Colonic mucosa (tissue), 4 donors: ENCODE results near the gene FOCAD. TPM values are rescaled to one million over a fixed set of nuclear protein-coding genes. Genes with fewer than 3 reads are reported as not detected.

Experiments
- DNase-seq: peaks from one replicate; pipeline ENCODE4 v3.0.0-alpha.2; 2020
- H3K27ac ChIP-seq: fragments of 200-600 bp; one replicate; pipeline ENCODE4 v1.8.0; 2021
- H3K27me3 ChIP-seq: fragments of 200-600 bp; one replicate; pipeline ENCODE4 v1.8.0; 2021
- H3K36me3 ChIP-seq: fragments of 200-600 bp; one replicate; pipeline ENCODE4 v1.8.0; 2021
- H3K4me1 ChIP-seq: fragments of 200-600 bp; one replicate; pipeline ENCODE4 v1.8.0; 2021; ENCODE audit warnings: mild to moderate bottlenecking
- H3K4me3 ChIP-seq: fragments of 200-600 bp; one replicate; pipeline ENCODE4 v1.8.0; 2021
- H3K9ac ChIP-seq, 2 donors: one replicate each; pipeline ENCODE4 v1.7.0; 2013; ENCODE audit warnings: control low read depth in 2 of 2, low read depth in 2 of 2, low read length in 2 of 2
- H3K9me3 ChIP-seq: fragments of 200-600 bp; one replicate; pipeline ENCODE4 v1.8.0; 2021
- CTCF ChIP-seq: fragments of 200-600 bp; IDR thresholded peaks from one replicate; pipeline ENCODE4 v1.8.0; 2022; ENCODE audit warnings: antibody characterized with exemption, mild to moderate bottlenecking
- intact Hi-C: fragments of 100-400 bp; cut with DNase I; formaldehyde crosslinking; loops from one replicate; pipeline ENCODE4 v1.14.1; 2022
- total RNA-seq, 2 donors: library from RNA; stranded (reverse); fragmentation: NEBNext Ultra II Directional in 1 of 2; extraction: Animal tissue kit (Norgen Biotek cat#: 25700) in 1 of 2; gene quantifications; one replicate each; pipeline ENCODE4 v1.2.1, GENCODE V29; 2021
- donor health status: healthy.
- donor health status: DM: no; HTN: no; CAD: no.
- donor health status: DM: no; HTN: no; CAD: no.

Gene FOCAD
- total RNA-seq, 2 donors from 2014 or later = 26.8 to 44.3 TPM

GRCh38 chr9:20988061-20988460 is 304.0 kb downstream of the FOCAD start:
- Histone ChIP-seq H3K4me3 (no peak overlapping the region), H3K36me3 (no peaks in the 10 kb centered on the region), H3K9me3 (no peaks in the 10 kb centered on the region), H3K27ac (no peak overlapping the region), H3K9ac (no peak overlapping the region), H3K4me1 (no peaks in the 10 kb centered on the region), H3K27me3 (no peaks in the 10 kb centered on the region)
- intact Hi-C loops = no loop called here
- no peak for TF ChIP-seq CTCF
- DNase-seq = no peak

- no peak for TF ChIP-seq CTCF
- no peak for DNase-seq
- Histone ChIP-seq H3K36me3 (no peaks in the 10 kb centered on the region), H3K9me3 (no peaks in the 10 kb centered on the region), H3K9ac (no peak overlapping the region), H3K4me1 (no peaks in the 10 kb centered on the region), H3K4me3 (no peak overlapping the region), H3K27me3 (no peaks in the 10 kb centered on the region), H3K27ac (no peak overlapping the region)
- intact Hi-C loops = no loop called here
Observed at GRCh38 chr9:20988671-20989315, 304.7 kb downstream of the FOCAD start.

GRCh38 chr9:20989923-20990341 is 305.9 kb downstream of the FOCAD start:
- H3K4me3 ChIP-seq = no peak overlapping the region
- no peaks in the 10 kb centered on the region for H3K4me1 ChIP-seq
- H3K27ac ChIP-seq = no peak overlapping the region
- DNase-seq = no peak
- no peak for TF ChIP-seq CTCF
- intact Hi-C loops = no loop called here
- H3K27me3 ChIP-seq = no peaks in the 10 kb centered on the region
- H3K9ac ChIP-seq = no peak overlapping the region
- no peaks in the 10 kb centered on the region for H3K9me3 ChIP-seq
- H3K36me3 ChIP-seq = no peaks in the 10 kb centered on the region

- Histone ChIP-seq H3K9ac (no peak overlapping the region), H3K27me3 (no peaks in the 10 kb centered on the region), H3K4me1 (no peaks in the 10 kb centered on the region), H3K9me3 (no peaks in the 10 kb centered on the region), H3K4me3 (no peak overlapping the region), H3K36me3 (no peaks in the 10 kb centered on the region), H3K27ac (no peak overlapping the region)
- intact Hi-C loops = no loop called here
- no peak for TF ChIP-seq CTCF
- no peak for DNase-seq
Observed at GRCh38 chr9:20990867-20991266, 306.8 kb downstream of the FOCAD start.

GRCh38 chr9:20994486-20994885 is 310.4 kb downstream of the FOCAD start:
- intact Hi-C loops = no loop called here
- H3K27me3 ChIP-seq = no peaks in the 10 kb centered on the region
- H3K9ac ChIP-seq = no peak overlapping the region
- no peak for DNase-seq
- no peak overlapping the region for H3K27ac ChIP-seq
- no peaks in the 10 kb centered on the region for H3K36me3 ChIP-seq
- TF ChIP-seq CTCF = no peak
- no peaks in the 10 kb centered on the region for H3K9me3 ChIP-seq
- no peak overlapping the region for H3K4me3 ChIP-seq
- no peaks in the 10 kb centered on the region for H3K4me1 ChIP-seq
